ENCODE data around the gene ACTN4. TPM values are rescaled to one million over a fixed set of nuclear protein-coding genes. Genes with fewer than 3 reads are reported as not detected.
A peak's percentile ranks its signal among the peaks of the same experiment; 100 is the strongest.

The ACTN4 gene
- total and polyA plus RNA-seq, 11 donors: 100 to 307 (median 149) TPM

- Histone ChIP-seq H3K36me3 (peaks cover 0 to 85% (median 82%) of the 10 kb centered on the region in 9 donors), H3K27ac (no peak overlapping the region), H3K27me3 (no peaks in the 10 kb centered on the region), H3K4me1 (peaks cover 0 to 29% (median 21%) of the 10 kb centered on the region in 12 donors), H3K4me3 (no peak overlapping the region), H3K9me3 (no peaks in the 10 kb centered on the region)
- intact Hi-C loops (cut with DNase I): loop anchor here in 8 of 10 donors (5.0 to 10.0 kb wide), 7 partner anchors 85 to 302 kb away; partner anchors contain the start of genes FAM98C (in 5 of the 8), MRPS12 (in 4 of the 8), SARS2 (in 4 of the 8) and ECH1 (in 2 of the 8)
- no peak for DNase-seq
- ATAC-seq: no peak
- TF ChIP-seq CTCF (IDR thresholded peaks at IDR 0.05) (no peak), POLR2A (IDR thresholded peaks at IDR 0.05) (no peak)
- 89 to 91% (median 90%) methylated on average over 15 to 16 of the region's 16 CpGs for WGBS, 4 donors
Observed at GRCh38 chr19:38632476-38633213, 14.8 kb upstream of the ACTN4 start.

GRCh38 chr19:38634757-38635482, 12.5 kb upstream of the ACTN4 start:
- Histone ChIP-seq H3K27ac (peak overlapping the region in 10 of 12 donors; percentile 20 to 52 (median 38)), H3K9me3 (no peaks in the 10 kb centered on the region), H3K4me1 (peaks cover 0 to 34% (median 23%) of the 10 kb centered on the region in 12 donors), H3K27me3 (no peaks in the 10 kb centered on the region), H3K4me3 (no peak overlapping the region), H3K36me3 (peaks cover 0 to 77% (median 62%) of the 10 kb centered on the region in 9 donors)
- DNase-seq: peak; percentile 64 to 87 (median 75)
- intact Hi-C loops (cut with DNase I): loop anchor here in 9 of 10 donors (1.0 to 10.0 kb wide), 10 partner anchors 72 to 300 kb away; partner anchors contain the start of genes FAM98C (in 9 of the 9), MRPS12 (in 6 of the 9), SARS2 (in 6 of the 9) and ECH1 (in 2 of the 9)
- peak in 3 of 4 donors; percentile 47 to 55 (median 50) for ATAC-seq
- no peak for TF ChIP-seq POLR2A (IDR thresholded peaks at IDR 0.05)
- TF ChIP-seq CTCF (IDR thresholded peaks at IDR 0.05): peak; percentile 91 to 97 (median 95)
- WGBS, 4 donors: 67 to 69% (median 68%) methylated on average over 15 to 17 of the region's 17 CpGs

GRCh38 chr19:38635483-38636399, 11.7 kb upstream of the ACTN4 start:
- TF ChIP-seq POLR2A (IDR thresholded peaks at IDR 0.05) (no peak), CTCF (IDR thresholded peaks at IDR 0.05) (no peak)
- H3K27me3 ChIP-seq: no peaks in the 10 kb centered on the region
- H3K9me3 ChIP-seq: no peaks in the 10 kb centered on the region
- DNase-seq (no peak), ATAC-seq (no peak)
- H3K4me1 ChIP-seq: peaks cover 0 to 38% (median 28%) of the 10 kb centered on the region in 12 donors
- peaks cover 0 to 69% (median 54%) of the 10 kb centered on the region in 9 donors for H3K36me3 ChIP-seq
- intact Hi-C loops (cut with DNase I): loop anchor here in 9 of 10 donors (1.0 to 10.0 kb wide), 9 partner anchors 72 to 299 kb away; partner anchors contain the start of genes FAM98C (in 4 of the 9), MRPS12 (in 4 of the 9), SARS2 (in 4 of the 9) and ECH1 (in 2 of the 9)
- H3K27ac ChIP-seq: peak overlapping the region; percentile 17 to 87 (median 62)
- H3K4me3 ChIP-seq: no peak overlapping the region
- WGBS, 4 donors: 79 to 87% (median 83%) methylated on average over 17 of the region's 17 CpGs

All from heart left ventricle (tissue), 16 donors.